ENCODE measurements around the gene MESP1.

MESP1 gene

DNA sequence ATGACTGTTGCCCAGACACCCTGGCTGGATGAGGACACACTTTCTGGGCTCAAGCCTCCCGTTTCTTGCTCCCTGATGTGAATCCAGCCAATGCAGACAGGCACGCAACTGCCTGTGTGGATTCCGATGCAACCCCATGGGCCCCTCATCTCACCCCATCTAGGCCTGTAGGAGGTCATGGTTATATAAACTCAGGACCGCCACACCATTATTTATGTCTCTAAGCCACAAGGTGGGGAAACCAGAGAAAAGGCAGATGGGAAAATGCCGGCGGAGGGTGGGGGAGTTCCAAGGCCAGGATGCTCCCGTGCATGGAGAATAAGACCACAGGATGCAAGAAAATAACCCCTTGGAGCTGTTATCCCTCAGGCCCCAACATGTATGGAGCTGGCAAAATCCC is 2.0 kb downstream of the MESP1 start:
- TF ChIP-seq, protein P1, sequence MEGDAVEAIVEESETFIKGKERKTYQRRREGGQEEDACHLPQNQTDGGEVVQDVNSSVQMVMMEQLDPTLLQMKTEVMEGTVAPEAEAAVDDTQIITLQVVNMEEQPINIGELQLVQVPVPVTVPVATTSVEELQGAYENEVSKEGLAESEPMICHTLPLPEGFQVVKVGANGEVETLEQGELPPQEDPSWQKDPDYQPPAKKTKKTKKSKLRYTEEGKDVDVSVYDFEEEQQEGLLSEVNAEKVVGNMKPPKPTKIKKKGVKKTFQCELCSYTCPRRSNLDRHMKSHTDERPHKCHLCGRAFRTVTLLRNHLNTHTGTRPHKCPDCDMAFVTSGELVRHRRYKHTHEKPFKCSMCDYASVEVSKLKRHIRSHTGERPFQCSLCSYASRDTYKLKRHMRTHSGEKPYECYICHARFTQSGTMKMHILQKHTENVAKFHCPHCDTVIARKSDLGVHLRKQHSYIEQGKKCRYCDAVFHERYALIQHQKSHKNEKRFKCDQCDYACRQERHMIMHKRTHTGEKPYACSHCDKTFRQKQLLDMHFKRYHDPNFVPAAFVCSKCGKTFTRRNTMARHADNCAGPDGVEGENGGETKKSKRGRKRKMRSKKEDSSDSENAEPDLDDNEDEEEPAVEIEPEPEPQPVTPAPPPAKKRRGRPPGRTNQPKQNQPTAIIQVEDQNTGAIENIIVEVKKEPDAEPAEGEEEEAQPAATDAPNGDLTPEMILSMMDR (IDR thresholded peaks at IDR 0.05; ENCODE audit: insufficient read depth, missing control alignments): no peak
- FAIRE-seq (no peak), DNase-seq (ENCODE audit: insufficient read length, low spot score) (no peak)

GRCh38 chr15:89747708-89748682 is 3.1 kb downstream of the MESP1 start:
- no peak for FAIRE-seq
- TF ChIP-seq, protein P1 (IDR thresholded peaks at IDR 0.05; ENCODE audit: insufficient read depth, missing control alignments): no peak
- DNase-seq (ENCODE audit: insufficient read length, low spot score): no peak

GRCh38 chr15:89746386-89746780 is 4.7 kb downstream of the MESP1 start:
- TF ChIP-seq, protein P1 (IDR thresholded peaks at IDR 0.05; ENCODE audit: insufficient read depth, missing control alignments): no peak
- DNase-seq (ENCODE audit: insufficient read length, low spot score): no peak
- FAIRE-seq: no peak

DNA sequence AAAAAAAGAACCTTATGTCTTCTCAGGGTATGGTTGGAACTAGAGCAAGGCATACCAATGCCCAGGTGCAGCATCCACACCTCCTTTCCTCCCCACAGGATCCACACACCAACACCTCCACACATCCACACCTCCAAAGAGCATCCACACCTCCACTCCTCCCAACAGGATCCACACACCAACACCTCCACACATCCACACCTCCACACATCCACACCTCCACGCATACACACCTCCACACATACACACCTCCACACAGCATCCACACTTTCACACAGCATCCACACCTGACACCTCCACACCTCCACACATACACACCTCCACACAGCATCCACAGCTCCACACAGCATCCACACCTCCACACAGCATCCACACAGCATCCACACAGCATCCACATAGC is 5.3 kb downstream of the MESP1 start:
- TF ChIP-seq, protein P1 (IDR thresholded peaks at IDR 0.05; ENCODE audit: insufficient read depth, missing control alignments): no peak
- FAIRE-seq (no peak), DNase-seq (ENCODE audit: insufficient read length, low spot score) (no peak)

DNA sequence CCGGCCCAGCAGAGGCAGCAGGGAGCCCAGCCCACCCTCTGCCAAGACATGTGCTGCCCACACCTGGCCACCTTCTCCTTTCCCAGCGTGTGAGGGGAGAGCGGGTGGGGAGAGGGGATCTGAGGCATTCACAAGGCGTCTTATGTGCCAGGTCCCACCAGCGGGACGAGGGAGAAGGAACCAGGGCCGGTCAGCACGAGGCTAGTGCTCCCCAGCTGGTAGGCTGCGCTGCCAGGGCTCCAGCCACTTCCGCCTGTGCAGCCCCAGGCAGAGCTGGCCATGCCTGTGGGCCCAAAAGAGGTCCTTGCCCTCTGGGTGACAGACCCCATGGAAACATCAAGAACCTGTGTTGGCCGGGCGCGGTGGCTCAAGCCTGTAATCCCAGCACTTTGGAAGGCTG is 5.9 kb downstream of the MESP1 start:
- TF ChIP-seq, protein P1 (IDR thresholded peaks at IDR 0.05; ENCODE audit: insufficient read depth, missing control alignments): no peak
- FAIRE-seq: no peak
- no peak for DNase-seq (ENCODE audit: insufficient read length, low spot score)

- no peak for DNase-seq (ENCODE audit: insufficient read length, low spot score)
- TF ChIP-seq, protein P1 (IDR thresholded peaks at IDR 0.05; ENCODE audit: insufficient read depth, missing control alignments): no peak
- no peak for FAIRE-seq
These were observed 7.5 kb downstream of the MESP1 start for GRCh38 chr15:89743594-89743993.

DNA sequence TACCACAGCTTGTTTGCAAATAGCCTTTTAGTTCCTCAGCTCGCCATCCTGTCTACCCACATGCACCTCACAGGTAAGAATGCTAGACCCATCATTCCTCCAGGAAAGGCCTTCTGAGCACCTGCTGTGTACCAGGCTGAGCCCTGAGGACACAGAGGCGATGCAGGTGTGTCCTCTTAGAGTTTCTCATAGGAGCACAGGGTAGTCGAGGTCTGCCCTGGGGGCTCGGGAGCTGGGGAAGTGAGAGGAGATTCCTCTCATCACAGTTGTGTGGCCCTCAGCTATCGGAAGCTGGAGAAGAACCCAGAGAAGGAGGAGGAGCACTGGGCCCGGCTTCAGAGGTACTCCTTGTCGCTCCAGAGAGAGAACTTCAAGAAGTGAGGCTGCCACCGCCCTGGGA is 8.0 kb downstream of the MESP1 start:
- no peak for DNase-seq (ENCODE audit: insufficient read length, low spot score)
- TF ChIP-seq, protein P1 (IDR thresholded peaks at IDR 0.05; ENCODE audit: insufficient read depth, missing control alignments): no peak
- no peak for FAIRE-seq

Data from D721Med (cell line).